Naive thymus-derived CD4-positive, alpha-beta T cell (primary cell): ENCODE measurements around the gene DLL1. TPM values are rescaled to one million over a fixed set of nuclear protein-coding genes. Genes with fewer than 3 reads are reported as not detected.
"Not testable (repeated sequence)": the region's sequence is repeated elsewhere in the genome, so short reads cannot be mapped to it uniquely, and the experiment has no call there.

Experiments
- ATAC-seq: fragments of 150-1000 bp; cut with Tn5 transposase; 2 replicates; pipeline ENCODE4 v1.10.0; 2021; ENCODE audit warnings: mild to moderate bottlenecking, moderate library complexity
- CTCF ChIA-PET: fragments of 350-600 bp; sonication (Branson Sonifier 250); formaldehyde crosslinking; loops from one replicate; lab custom pipeline; 2021; ENCODE audit warnings: antibody characterized with exemption; lab: Charles Lee
- POLR2A ChIA-PET: fragments of 350-600 bp; sonication (Branson Sonifier 250); formaldehyde crosslinking; loops from one replicate; lab custom pipeline; 2021; ENCODE audit warnings: antibody characterized with exemption, inconsistent platforms; lab: Charles Lee
- DNase-seq, 9 donors: peaks; one replicate each; pipeline versions ENCODE4 v3.0.0 to v3.0.0-alpha.2; 2020 to 2022; ENCODE audit warnings: mixed read lengths in 1 of 9
- H3K27ac ChIP-seq: one replicate; pipeline ENCODE4 v1.7.0; 2013; ENCODE audit warnings: mild to moderate bottlenecking, low read depth, low read length, moderate library complexity
- H3K27me3 ChIP-seq, 2 donors: one replicate each; pipeline ENCODE4 v1.7.0; 2013; ENCODE audit warnings: low read length in 2 of 2, mild to moderate bottlenecking in 2 of 2, moderate library complexity in 2 of 2; ENCODE audit not compliant: control insufficient read depth in 2 of 2, insufficient read depth in 2 of 2
- H3K36me3 ChIP-seq, 3 experiments: 1 replicate in 2 of 3; 2 replicates in 1 of 3; pipeline ENCODE4 v1.7.0; 2013; ENCODE audit warnings: low read length in 3 of 3, mild to moderate bottlenecking in 3 of 3, moderate library complexity in 1 of 3; ENCODE audit not compliant: insufficient read depth in 3 of 3, control insufficient read depth in 2 of 3
- H3K4me1 ChIP-seq, 2 donors: one replicate each; pipeline ENCODE4 v1.7.0; 2013; ENCODE audit warnings: low read length in 2 of 2, mild to moderate bottlenecking in 2 of 2, moderate library complexity in 1 of 2; ENCODE audit not compliant: control insufficient read depth in 2 of 2, insufficient read depth in 2 of 2
- H3K4me3 ChIP-seq: 2 replicates; pipeline ENCODE4 v1.7.0; 2013; ENCODE audit warnings: mild to moderate bottlenecking, low read length
- H3K9me3 ChIP-seq, 3 experiments: 1 replicate in 2 of 3; 2 replicates in 1 of 3; pipeline ENCODE4 v1.7.0; 2013; ENCODE audit warnings: low read length in 3 of 3; ENCODE audit not compliant: control insufficient read depth in 2 of 3
- H3K27ac Mint-ChIP-seq, 9 donors: one replicate each; pipeline ENCODE4 v1.8.0; 2020 to 2022; ENCODE audit warnings: mixed read lengths in 9 of 9, mild to moderate bottlenecking in 8 of 9, moderate library complexity in 5 of 9, inconsistent platforms in 2 of 9
- H3K27me3 Mint-ChIP-seq, 5 donors: one replicate each; pipeline ENCODE4 v1.8.0; 2021 to 2022; ENCODE audit warnings: mixed read lengths in 5 of 5, mild to moderate bottlenecking in 1 of 5
- H3K36me3 Mint-ChIP-seq, 5 donors: one replicate each; pipeline ENCODE4 v1.8.0; 2020 to 2022; ENCODE audit warnings: mixed read lengths in 5 of 5, mild to moderate bottlenecking in 3 of 5, inconsistent platforms in 1 of 5
- H3K4me1 Mint-ChIP-seq, 7 donors: one replicate each; pipeline ENCODE4 v1.8.0; 2020 to 2022; ENCODE audit warnings: mixed read lengths in 7 of 7, mild to moderate bottlenecking in 3 of 7, inconsistent platforms in 1 of 7
- H3K4me3 Mint-ChIP-seq, 10 donors: one replicate each; pipeline ENCODE4 v1.8.0; 2020 to 2022; ENCODE audit warnings: mild to moderate bottlenecking in 10 of 10, mixed read lengths in 10 of 10, moderate library complexity in 6 of 10, inconsistent platforms in 2 of 10
- H3K9me3 Mint-ChIP-seq, 11 donors: one replicate each; pipeline ENCODE4 v1.8.0; 2020 to 2022; ENCODE audit warnings: mixed read lengths in 11 of 11, mild to moderate bottlenecking in 4 of 11, inconsistent platforms in 1 of 11, moderate library complexity in 1 of 11
- intact Hi-C, 2 donors: fragments of 100-400 bp; cut with micrococcal nuclease; formaldehyde crosslinking; loops; one replicate each; pipeline ENCODE4 v1.15.1; 2023
- polyA plus RNA-seq, 2 donors: library from polyadenylated mRNA; unstranded; fragments of 300-500 nt; fragmentation: Illumina TruSeq; gene quantifications; one replicate each; pipeline ENCODE4 v1.2.3, GENCODE V29; 2021
- total RNA-seq, 6 experiments: library from RNA in 5 of 6; stranded (reverse) in 5 of 6; gene quantifications; 1 replicate in 5 of 6; 2 replicates in 1 of 6; pipeline ENCODE4 v1.2.3 and lab custom pipeline; 2021 to 2026

Gene DLL1
- total and polyA plus RNA-seq, 7 experiments from 2014 or later = 0.19 to 12.9 (median 3.3) TPM

GRCh38 chr6:170269151-170269845 is 21.6 kb downstream of the DLL1 start:
- peaks cover 0 to 19% (median 10%) of the 10 kb centered on the region in 11 donors for H3K9me3 Mint-ChIP-seq
- DNase-seq (no peak), ATAC-seq (no peak)
- CTCF ChIA-PET = interaction anchor here (1.2 kb wide), 1 partner anchor 22 kb away, joined by 3 read pairs; the partner anchor contains the start of gene DLL1
- intact Hi-C loops = no loop called here
- peak overlapping the region in 1 of 10 donors; percentile 41 for H3K4me3 Mint-ChIP-seq
- peaks cover 0 to 5% (median 0%) of the 10 kb centered on the region in 3 experiments for H3K36me3 ChIP-seq
- H3K4me1 ChIP-seq = peaks cover 14 to 21% of the 10 kb centered on the region in 2 donors
- no peak overlapping the region for H3K4me3 ChIP-seq
- peaks cover 0 to 13% (median 11%) of the 10 kb centered on the region in 5 donors for H3K36me3 Mint-ChIP-seq
- POLR2A ChIA-PET = no interaction called here
- H3K27me3 ChIP-seq = no peaks in the 10 kb centered on the region
- H3K27me3 Mint-ChIP-seq = peaks cover 0 to 56% (median 0%) of the 10 kb centered on the region in 5 donors
- peak overlapping the region in 2 of 9 donors; percentile 36 to 41 for H3K27ac Mint-ChIP-seq
- no peak overlapping the region for H3K27ac ChIP-seq
- peaks cover 0 to 8% (median 0%) of the 10 kb centered on the region in 3 experiments for H3K9me3 ChIP-seq
- H3K4me1 Mint-ChIP-seq = peaks cover 15 to 36% (median 28%) of the 10 kb centered on the region in 7 donors

DNA sequence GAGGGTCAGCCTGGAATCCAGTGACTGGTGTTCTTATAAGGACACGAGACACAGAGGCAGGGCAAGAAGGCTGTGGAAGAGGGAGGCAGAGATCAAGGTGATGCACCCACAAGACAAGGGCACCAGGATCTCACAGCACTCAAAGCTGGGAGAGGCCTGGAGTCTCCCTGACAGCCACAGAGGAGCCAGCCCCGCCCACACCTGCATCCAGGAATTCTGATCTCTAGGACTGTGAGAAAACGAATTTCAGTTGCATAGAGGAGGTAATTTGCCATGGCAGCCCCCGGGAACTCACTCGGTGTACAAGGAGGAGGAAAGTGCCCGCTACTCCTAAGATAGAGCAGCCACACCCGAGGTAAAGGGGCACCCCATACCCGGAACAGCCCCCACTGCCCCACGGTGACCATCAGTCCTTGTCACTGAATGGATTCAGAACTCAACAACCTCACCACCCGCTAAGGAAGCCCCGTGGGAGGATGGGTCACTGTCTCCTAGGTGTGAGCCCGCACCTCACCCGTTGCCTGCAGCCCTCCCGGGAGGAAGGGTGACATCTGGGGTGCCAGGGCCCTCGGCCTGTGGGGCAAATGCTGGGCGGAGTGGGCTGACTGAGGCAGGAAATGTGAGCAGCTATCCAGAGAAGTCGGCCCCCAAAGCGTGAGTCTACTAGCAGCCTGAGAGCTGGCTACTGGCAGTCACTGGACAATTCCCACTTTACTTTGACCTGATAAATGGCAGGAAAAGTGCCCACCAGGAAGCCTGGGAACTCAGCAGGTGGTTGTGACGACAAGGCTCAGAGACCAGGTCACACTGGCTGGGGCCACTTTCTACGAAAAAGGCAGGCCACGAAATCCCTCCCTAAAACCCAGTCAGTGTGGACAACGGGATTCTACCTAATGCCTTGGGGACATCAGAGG is 22.4 kb downstream of the DLL1 start:
- no peak overlapping the region for H3K4me3 ChIP-seq
- Mint-ChIP-seq H3K4me3 (no peak overlapping the region), H3K27me3 (peaks cover 0 to 51% (median 0%) of the 10 kb centered on the region in 5 donors), H3K9me3 (peaks cover 0 to 11% (median 3%) of the 10 kb centered on the region in 11 donors), H3K27ac (no peak overlapping the region), H3K36me3 (peaks cover 0 to 5% (median 4%) of the 10 kb centered on the region in 5 donors), H3K4me1 (peaks cover 13 to 30% (median 24%) of the 10 kb centered on the region in 7 donors)
- no peaks in the 10 kb centered on the region for H3K36me3 ChIP-seq
- H3K27me3 ChIP-seq = no peaks in the 10 kb centered on the region
- peaks cover 14 to 21% of the 10 kb centered on the region in 2 donors for H3K4me1 ChIP-seq
- DNase-seq (no peak), ATAC-seq (no peak)
- intact Hi-C loops = no loop called here
- CTCF ChIA-PET = interaction anchor here (1.2 kb wide), 1 partner anchor 23 kb away, joined by 3 read pairs; the partner anchor contains the start of gene DLL1
- no peaks in the 10 kb centered on the region for H3K9me3 ChIP-seq
- H3K27ac ChIP-seq = no peak overlapping the region
- POLR2A ChIA-PET = interaction anchor here (0.7 kb wide), 1 partner anchor 233 kb away, joined by 3 read pairs; no protein-coding TSS in a partner anchor

DNA sequence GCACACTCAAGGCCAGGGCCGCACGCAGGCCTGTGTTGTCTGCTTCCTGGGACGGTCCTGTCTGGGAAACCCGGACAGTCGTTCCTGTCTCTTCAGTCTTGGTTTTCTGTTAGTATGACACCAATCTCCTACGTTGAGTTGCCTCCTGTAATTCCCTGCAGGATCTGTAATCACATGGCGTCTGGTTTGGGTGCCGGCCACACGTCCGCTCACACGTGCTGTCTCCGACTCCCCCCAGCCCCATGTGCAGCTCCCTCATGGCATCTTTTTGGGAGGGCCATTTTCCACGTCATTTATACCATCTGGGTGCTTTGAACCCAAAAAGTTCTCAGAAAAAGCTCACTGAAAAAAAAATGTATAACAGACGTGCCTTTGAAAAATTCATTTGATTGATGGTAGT is 23.2 kb downstream of the DLL1 start:
- CTCF ChIA-PET = no interaction called here
- Mint-ChIP-seq H3K4me1 (peaks cover 13 to 25% (median 19%) of the 10 kb centered on the region in 7 donors), H3K36me3 (peaks cover 0 to 5% (median 0%) of the 10 kb centered on the region in 5 donors), H3K27ac (no peak overlapping the region), H3K9me3 (peaks cover 0 to 10% (median 3%) of the 10 kb centered on the region in 11 donors), H3K27me3 (peaks cover 0 to 56% (median 5%) of the 10 kb centered on the region in 5 donors), H3K4me3 (no peak overlapping the region)
- intact Hi-C loops = no loop called here
- no peak overlapping the region for H3K27ac ChIP-seq
- POLR2A ChIA-PET = interaction anchor here (0.7 kb wide), 1 partner anchor 232 kb away, joined by 3 read pairs; no protein-coding TSS in a partner anchor
- no peaks in the 10 kb centered on the region for H3K36me3 ChIP-seq
- no peak for ATAC-seq
- no peaks in the 10 kb centered on the region for H3K27me3 ChIP-seq
- no peak overlapping the region for H3K4me3 ChIP-seq
- no peak for DNase-seq
- no peaks in the 10 kb centered on the region for H3K9me3 ChIP-seq
- peaks cover 12 to 17% of the 10 kb centered on the region in 2 donors for H3K4me1 ChIP-seq

DNA sequence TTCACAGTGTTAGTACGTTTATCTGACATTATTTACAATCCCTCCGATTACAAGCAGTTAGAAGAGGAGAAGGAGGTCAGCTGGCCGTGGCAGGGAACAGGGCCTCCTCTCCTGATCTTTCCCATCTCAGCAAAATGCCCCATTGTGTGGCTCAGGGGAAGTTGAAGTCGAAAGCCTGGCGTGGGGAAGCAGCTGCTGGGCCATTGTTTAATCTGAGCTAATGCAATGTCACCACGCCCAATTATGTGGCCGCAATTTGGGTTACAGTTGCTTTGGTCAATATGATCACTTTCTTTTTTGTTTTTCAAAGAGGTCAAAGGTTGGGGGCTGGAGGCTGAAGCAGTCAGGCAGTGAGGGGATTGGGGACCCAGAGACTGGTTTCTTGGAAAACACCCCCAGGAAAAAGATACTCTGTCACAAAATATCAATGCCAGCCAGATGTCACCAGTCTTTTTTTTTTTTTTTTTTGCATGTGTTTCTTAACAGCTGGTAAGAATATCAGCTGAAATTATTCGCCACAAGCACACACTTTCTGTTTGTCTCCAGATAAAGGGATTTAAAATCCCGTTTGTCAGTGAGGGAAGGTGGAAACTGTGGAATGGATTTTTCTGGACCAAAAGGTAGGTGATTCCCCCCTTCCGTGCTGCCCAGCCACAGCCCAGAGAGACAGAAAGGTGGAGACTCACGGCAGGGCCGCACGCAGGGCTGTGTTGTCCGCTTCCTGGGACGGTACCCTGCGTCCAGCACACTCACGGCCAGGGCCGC is 24.6 kb downstream of the DLL1 start:
- Histone ChIP-seq H3K36me3 (no peaks in the 10 kb centered on the region), H3K4me1 (peaks cover 1 to 5% of the 10 kb centered on the region in 2 donors), H3K27me3 (no peaks in the 10 kb centered on the region), H3K9me3 (no peaks in the 10 kb centered on the region), H3K27ac (no peak overlapping the region), H3K4me3 (no peak overlapping the region)
- Mint-ChIP-seq H3K4me3 (no peak overlapping the region), H3K4me1 (peaks cover under 1 to 10% (median 5%) of the 10 kb centered on the region in 7 donors), H3K27me3 (peaks cover 0 to 50% (median 5%) of the 10 kb centered on the region in 5 donors), H3K27ac (no peak overlapping the region), H3K36me3 (no peaks in the 10 kb centered on the region), H3K9me3 (peaks cover 0 to under 1% (median 0%) of the 10 kb centered on the region in 11 donors)
- ChIA-PET POLR2A (no interaction called here), CTCF (no interaction called here)
- ATAC-seq = no peak
- intact Hi-C loops = no loop called here
- DNase-seq = no peak

DNA sequence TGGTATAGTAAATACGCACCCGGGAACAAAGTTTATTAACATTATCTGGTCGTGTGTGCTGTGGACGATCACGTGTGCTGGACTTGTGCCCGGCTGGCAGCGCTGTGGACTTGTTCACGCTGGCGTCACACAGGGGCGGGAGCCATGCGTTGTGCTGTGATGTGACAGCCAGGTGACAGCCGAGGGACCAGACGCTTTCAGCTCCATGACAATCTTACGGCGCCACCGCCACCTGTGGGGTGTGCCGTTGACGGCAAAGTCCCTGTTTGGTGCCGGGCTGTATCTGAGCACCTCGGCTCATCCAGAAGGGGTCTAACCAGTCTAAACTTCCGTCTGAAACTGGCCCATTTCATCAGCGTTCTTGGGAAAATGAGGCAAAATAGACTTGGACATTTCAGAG is 25.2 kb downstream of the DLL1 start:
- H3K9me3 Mint-ChIP-seq = no peaks in the 10 kb centered on the region
- H3K4me1 Mint-ChIP-seq = peaks cover 0 to 5% (median 3%) of the 10 kb centered on the region in 7 donors
- peaks cover 0 to 47% (median 5%) of the 10 kb centered on the region in 5 donors for H3K27me3 Mint-ChIP-seq
- DNase-seq (no peak), ATAC-seq (no peak)
- no peaks in the 10 kb centered on the region for H3K4me1 ChIP-seq
- ChIA-PET CTCF (interaction anchor here (0.6 to 1.1 kb wide), 2 partner anchors 434 kb away, joined by 3 to 5 read pairs; no protein-coding TSS in a partner anchor), POLR2A (no interaction called here)
- H3K27me3 ChIP-seq = no peaks in the 10 kb centered on the region
- intact Hi-C loops = no loop called here
- H3K36me3 ChIP-seq = no peaks in the 10 kb centered on the region
- no peaks in the 10 kb centered on the region for H3K9me3 ChIP-seq
- H3K4me3 Mint-ChIP-seq = no peak overlapping the region
- no peaks in the 10 kb centered on the region for H3K36me3 Mint-ChIP-seq
- no peak overlapping the region for H3K4me3 ChIP-seq
- H3K27ac Mint-ChIP-seq = no peak overlapping the region
- H3K27ac ChIP-seq = no peak overlapping the region

DNA sequence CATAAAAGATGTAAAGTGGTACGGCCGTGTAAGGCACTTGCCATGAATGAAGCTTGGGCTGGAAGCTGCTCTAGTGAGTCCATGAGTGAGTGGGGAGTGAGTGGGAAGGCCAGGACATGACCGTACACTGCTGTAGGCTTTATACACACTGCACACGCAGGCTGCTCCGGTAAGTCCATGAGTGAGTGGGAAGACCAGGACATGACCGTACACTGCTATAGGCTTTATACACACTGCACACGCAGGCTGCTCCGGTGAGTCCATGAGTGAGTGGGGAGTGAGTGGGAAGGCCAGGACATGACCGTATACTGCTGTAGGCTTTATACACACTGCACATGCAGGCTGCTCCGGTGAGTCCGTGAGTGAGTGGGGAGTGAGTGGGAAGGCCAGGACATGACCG is 26.2 kb downstream of the DLL1 start:
- H3K4me3 ChIP-seq, H3K9me3 ChIP-seq, H3K4me1 ChIP-seq, H3K9me3 Mint-ChIP-seq, ATAC-seq, intact Hi-C loops, DNase-seq, H3K27me3 ChIP-seq, H3K27ac ChIP-seq, H3K27ac Mint-ChIP-seq, H3K36me3 Mint-ChIP-seq, POLR2A ChIA-PET, H3K36me3 ChIP-seq, H3K4me3 Mint-ChIP-seq, H3K4me1 Mint-ChIP-seq: not testable (repeated sequence)
- CTCF ChIA-PET = interaction anchor here (1.1 kb wide), 1 partner anchor 433 kb away, joined by 3 read pairs; no protein-coding TSS in a partner anchor
- peaks cover 0 to 43% (median 5%) of the 10 kb centered on the region in 5 donors for H3K27me3 Mint-ChIP-seq
